Measurements from ENCODE around the gene PLAAT4.
"Not testable (repeated sequence)": the region's sequence is repeated elsewhere in the genome, so short reads cannot be mapped to it uniquely, and the experiment has no call there.

PLAAT4 gene

DNA sequence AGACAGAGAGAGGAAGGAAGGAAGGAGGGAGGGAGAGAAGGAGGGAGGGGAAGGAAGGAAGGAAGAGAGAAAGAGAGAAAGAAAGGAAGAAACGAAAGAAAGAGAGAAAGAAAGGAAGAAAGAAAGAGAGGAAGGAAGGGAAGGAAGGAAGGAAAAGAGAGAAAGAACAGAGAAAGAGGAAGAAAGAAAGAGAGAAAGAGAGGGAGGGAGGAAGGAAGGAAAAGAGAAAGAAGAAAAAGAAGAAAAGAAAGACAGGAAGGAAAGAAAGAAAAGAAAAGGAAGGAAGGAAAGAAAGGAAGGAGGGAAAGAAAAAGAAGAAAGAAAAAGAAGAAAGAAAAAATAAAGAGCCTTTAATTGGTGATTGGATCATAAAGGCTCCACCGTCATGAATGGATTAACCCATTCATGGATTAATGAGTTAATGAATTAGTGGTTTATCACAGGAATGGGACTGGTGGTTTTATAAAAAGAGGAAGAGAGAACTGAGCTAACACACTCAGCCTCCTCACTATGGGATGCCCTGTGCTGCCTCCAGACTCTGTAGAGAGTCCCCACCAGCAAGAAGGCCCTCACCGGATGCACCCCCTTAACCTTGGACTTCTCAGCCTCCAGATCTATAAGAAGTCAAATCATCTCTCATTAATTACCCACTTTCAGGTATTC is 35.5 kb downstream of the PLAAT4 start:
- DNase-seq (ENCODE audit: low read depth in 2 of 2) = no peak

GRCh38 chr11:63573881-63574855 is 37.6 kb downstream of the PLAAT4 start:
- no peak for DNase-seq (ENCODE audit: low read depth in 2 of 2)

- DNase-seq (ENCODE audit: low read depth in 2 of 2) = no peak
Observed at GRCh38 chr11:63574856-63575602, 38.4 kb downstream of the PLAAT4 start.

DNA sequence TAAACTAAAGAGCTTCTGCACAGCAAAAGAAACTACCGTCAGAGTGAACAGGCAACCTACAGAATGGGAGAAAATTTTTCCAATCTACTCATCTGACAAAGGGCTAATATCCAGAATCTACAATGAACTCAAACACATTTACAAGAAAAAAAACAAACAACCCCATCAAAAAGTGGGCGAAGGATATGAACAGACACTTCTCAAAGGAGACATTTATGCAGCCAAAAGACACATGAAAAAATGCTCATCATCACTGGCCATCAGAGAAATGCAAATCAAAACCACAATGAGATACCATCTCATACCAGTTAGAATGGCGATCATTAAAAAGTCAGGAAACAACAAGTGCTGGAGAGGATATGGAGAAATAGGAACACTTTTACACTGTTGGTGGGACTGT is 42.3 kb downstream of the PLAAT4 start:
- DNase-seq (ENCODE audit: low read depth in 2 of 2) = not testable (repeated sequence)

GRCh38 chr11:63581224-63581623 is 44.6 kb downstream of the PLAAT4 start:
- DNase-seq (ENCODE audit: low read depth in 2 of 2) = not testable (repeated sequence)

DNA sequence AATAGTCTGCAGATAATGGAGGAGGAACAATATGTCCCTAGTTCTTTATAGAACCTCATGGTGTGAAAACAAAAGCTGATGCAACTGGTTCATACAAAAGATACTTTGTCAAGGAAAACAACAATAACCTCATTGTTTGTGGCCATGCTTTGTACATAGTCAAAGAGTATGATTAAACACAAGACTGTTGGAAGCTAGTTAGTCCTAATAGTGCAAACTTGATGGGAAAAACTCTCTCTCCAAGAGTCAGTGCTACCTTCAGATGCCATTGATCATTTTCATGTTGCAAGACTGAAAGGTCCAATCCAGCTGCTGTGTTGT is 46.7 kb downstream of the PLAAT4 start:
- DNase-seq (ENCODE audit: low read depth in 2 of 2) = no peak

GRCh38 chr11:63586451-63587166 is 50.0 kb downstream of the PLAAT4 start:
- no peak for DNase-seq (ENCODE audit: low read depth in 2 of 2)

- DNase-seq (ENCODE audit: low read depth in 2 of 2) = no peak
Observed at GRCh38 chr11:63589000-63589399, 52.4 kb downstream of the PLAAT4 start.

DNA sequence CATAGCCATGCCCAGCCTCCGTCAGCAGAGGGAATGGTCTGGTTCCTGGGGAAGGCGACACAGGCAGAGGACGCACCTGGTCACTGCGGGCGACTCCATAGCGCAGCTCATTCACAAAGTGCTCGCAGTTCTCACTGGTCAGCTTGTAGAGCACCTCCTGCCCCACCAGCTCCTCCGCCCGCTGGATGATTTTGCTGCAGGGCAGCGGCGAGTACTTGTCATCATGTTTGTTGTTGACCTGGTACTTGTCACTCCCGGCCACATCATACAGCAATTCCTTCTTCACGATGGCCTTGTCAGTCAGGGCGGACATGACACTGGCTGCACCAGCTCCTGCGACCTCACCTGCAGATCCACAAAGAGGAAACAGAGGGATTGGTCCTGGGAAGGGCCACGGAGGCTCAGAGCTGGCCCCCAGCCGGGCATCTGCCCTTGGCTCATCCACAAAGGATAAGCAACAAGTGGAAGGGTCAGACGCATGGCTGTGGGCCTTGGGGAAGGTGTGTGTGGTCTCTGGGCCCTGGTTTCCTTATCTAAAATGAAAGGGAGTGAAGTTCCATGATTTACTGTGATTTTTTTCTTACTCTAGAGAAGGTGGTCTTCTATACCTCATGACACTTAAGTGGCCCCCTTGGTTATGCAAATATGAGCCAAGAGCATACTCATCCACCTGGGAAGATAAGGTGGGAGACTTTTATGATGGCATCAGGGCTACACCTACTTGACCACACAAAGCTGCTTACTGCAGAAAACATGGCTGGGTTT is 53.6 kb downstream of the PLAAT4 start:
- DNase-seq (ENCODE audit: low read depth in 2 of 2) = no peak

GRCh38 chr11:63592975-63593395 is 56.4 kb downstream of the PLAAT4 start:
- no peak for DNase-seq (ENCODE audit: low read depth in 2 of 2)

DNA sequence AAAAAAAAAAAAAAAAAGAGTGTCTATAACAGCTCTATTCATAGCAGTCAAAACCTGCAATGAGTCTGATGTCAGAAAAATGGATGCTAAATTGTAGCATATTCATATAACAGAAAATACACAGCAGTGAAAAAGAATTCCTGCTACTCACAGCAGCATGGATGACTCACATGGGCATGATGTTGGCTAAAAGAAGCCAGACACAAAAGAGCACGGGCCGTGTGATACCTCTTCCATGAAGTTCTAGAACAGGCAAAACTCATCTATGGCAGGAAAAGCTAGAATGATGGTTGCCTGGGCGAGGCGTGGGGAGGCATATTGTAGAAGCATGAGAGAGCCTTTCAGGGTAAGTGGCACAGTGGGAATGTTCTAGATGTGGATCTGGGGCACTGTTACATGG is 58.7 kb downstream of the PLAAT4 start:
- DNase-seq (ENCODE audit: low read depth in 2 of 2) = no peak

All from activated CD4-positive, alpha-beta T cell treated with anti-CD3 and anti-CD28 coated beads for 24 hours (primary cell).